ENCODE results near the gene PTBP2. TPM values are rescaled to one million over a fixed set of nuclear protein-coding genes. Genes with fewer than 3 reads are reported as not detected.
A peak's percentile ranks its signal among the peaks of the same experiment; 100 is the strongest.

PTBP2 gene
- total and polyA plus RNA-seq, 7 donors = 5.5 to 20.3 (median 9.3) TPM

- WGBS, 3 donors = 60 to 65% (median 62%) methylated on average over 8 of the region's 8 CpGs
- peak; percentile 54 for TF ChIP-seq CTCF (IDR thresholded peaks at IDR 0.05)
Measured at GRCh38 chr1:96845464-96845863, 123.9 kb downstream of the PTBP2 start.

GRCh38 chr1:96861836-96862235, 140.3 kb downstream of the PTBP2 start:
- no peak overlapping the region for H3K27ac ChIP-seq

More at GRCh38 chr1:96845464-96845863, 123.9 kb downstream of the PTBP2 start:
- Histone ChIP-seq H3K4me3 (no peak overlapping the region), H3K36me3 (ENCODE audit: insufficient read depth in 1 of 2, low read depth in 1 of 2) (no peaks in the 10 kb centered on the region), H3K27me3 (ENCODE audit: insufficient read depth in 3 of 3, low read length in 2 of 3) (no peaks in the 10 kb centered on the region), H3K27ac (no peak overlapping the region), H3K4me1 (no peaks in the 10 kb centered on the region), H3K9me3 (no peaks in the 10 kb centered on the region)
- intact Hi-C loops (cut with DNase I) = loop anchor here (2.0 to 10.0 kb wide), 2 partner anchors 609 to 611 kb away; no protein-coding TSS in a partner anchor
- ATAC-seq (peak; percentile 42 to 59 (median 58)), DNase-seq (no peak)

GRCh38 chr1:96863449-96863848, 141.9 kb downstream of the PTBP2 start:
- H3K4me1 ChIP-seq = no peaks in the 10 kb centered on the region
- H3K27ac ChIP-seq = no peak overlapping the region
- no peaks in the 10 kb centered on the region for H3K27me3 ChIP-seq (ENCODE audit: insufficient read depth in 3 of 3, low read length in 2 of 3)
- no peak for TF ChIP-seq CTCF (IDR thresholded peaks at IDR 0.05)
- intact Hi-C loops (cut with DNase I) = no loop called here
- peak in 1 of 4 donors; percentile 19 for ATAC-seq
- WGBS, 3 donors = 76 to 85% (median 84%) methylated on average over 5 of the region's 5 CpGs
- H3K9me3 ChIP-seq = no peaks in the 10 kb centered on the region
- H3K4me3 ChIP-seq = no peak overlapping the region
- no peaks in the 10 kb centered on the region for H3K36me3 ChIP-seq (ENCODE audit: insufficient read depth in 1 of 2, low read depth in 1 of 2)
- DNase-seq = no peak

More at GRCh38 chr1:96861836-96862235, 140.3 kb downstream of the PTBP2 start:
- TF ChIP-seq CTCF (IDR thresholded peaks at IDR 0.05) = no peak
- intact Hi-C loops (cut with DNase I) = no loop called here
- ATAC-seq = no peak
- no peaks in the 10 kb centered on the region for H3K9me3 ChIP-seq
- 89 to 92% (median 89%) methylated on average over 2 of the region's 2 CpGs for WGBS, 3 donors
- DNase-seq = no peak
- H3K4me1 ChIP-seq = no peaks in the 10 kb centered on the region
- H3K4me3 ChIP-seq = no peak overlapping the region
- no peaks in the 10 kb centered on the region for H3K36me3 ChIP-seq (ENCODE audit: insufficient read depth in 1 of 2, low read depth in 1 of 2)
- H3K27me3 ChIP-seq (ENCODE audit: insufficient read depth in 3 of 3, low read length in 2 of 3) = no peaks in the 10 kb centered on the region

Data from psoas muscle (tissue), 8 donors.